ENCODE measurements around the gene MEIOC.
A peak's percentile ranks its signal among the peaks of the same experiment; 100 is the strongest.
"Not testable (repeated sequence)": the region's sequence is repeated elsewhere in the genome, so short reads cannot be mapped to it uniquely, and the experiment has no call there.

The MEIOC gene

DNA sequence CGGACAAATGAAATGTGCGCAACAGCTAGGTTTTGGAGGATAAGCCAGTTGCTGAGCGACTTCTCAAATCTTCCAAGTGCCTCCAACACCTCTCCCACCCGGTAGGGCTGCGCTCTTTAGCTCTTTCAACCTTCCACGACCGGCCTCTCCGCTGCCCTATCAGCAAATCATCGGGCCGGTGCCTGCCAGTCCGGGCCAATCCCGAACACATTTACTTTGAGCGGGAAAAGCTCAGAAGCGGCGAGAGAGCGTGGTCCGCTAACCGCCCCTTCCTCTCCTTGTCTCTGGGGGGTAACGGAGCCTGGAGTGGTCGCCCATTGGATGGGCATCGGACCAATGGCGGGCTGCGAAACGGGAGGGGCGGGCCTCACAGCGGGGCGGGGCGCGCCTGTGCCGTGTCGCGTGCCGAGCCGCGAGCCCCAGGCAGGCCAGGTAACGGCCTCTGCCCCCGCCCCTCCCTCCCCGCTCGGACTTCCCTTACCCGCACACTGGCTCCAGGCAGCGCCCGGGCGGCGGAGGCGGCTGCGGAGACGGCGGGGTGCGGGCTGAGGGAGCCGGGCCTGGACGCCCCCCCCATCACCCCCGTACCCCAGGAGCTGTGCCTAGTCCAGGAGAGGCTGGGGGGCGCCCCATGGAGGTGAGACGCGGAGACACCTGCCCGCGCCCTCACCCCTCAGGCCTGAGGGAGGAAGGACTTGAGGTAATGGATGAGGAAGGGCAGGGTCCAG, at the start of gene MEIOC:
TSS of gene MEIOC (plus strand) at position 486 of the 728 bp plus-strand sequence. CDS start at position 632, 146 bp downstream.
- peak; percentile 42 for DNase-seq

GRCh38 chr17:44606658-44607057, 49.6 kb upstream of the MEIOC start:
- no peak for DNase-seq

DNA sequence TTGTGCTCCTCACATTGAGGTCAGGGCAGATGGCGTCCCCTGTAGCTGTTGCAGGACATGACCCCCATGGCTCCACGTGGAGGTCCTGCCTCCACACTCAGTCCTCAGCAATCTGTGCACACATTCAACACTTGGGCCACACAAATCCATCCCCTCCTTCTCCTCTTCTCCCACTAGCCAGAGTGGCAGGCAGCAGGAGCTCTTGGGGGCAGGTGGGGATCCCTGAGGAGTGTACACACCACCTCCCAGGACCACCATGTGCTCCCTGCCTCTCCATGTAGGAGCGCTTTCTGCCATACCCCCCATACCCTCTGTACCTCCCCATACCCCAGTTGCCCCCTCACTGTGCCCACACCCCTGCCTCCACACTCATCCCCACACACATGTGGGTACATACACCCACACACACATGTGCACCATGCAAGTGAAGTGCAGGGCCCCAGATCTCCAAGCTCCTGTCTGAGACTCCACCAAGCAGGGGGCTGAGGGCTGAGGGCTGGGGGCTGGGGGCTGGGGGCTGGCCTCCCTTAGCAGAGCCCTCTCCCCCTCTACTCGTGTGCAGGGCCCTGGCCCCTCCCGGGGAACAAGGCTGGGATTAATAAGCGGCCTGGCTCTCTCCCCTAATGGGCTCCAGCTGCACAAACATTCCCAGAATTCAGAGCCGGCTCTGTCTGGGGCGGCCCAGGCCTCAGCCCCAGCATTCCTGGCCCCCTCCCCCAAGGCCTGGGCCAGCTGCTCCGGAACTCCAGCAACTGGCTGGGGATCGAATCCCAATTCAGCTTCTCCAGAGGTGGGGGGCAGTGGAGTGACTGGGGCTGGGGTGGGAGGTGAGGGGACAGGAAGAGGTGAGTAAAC, 48.2 kb upstream of the MEIOC start:
- peak; percentile 86 for DNase-seq

- no peak for DNase-seq
Measured at GRCh38 chr17:44608727-44609435, 47.4 kb upstream of the MEIOC start.

DNA sequence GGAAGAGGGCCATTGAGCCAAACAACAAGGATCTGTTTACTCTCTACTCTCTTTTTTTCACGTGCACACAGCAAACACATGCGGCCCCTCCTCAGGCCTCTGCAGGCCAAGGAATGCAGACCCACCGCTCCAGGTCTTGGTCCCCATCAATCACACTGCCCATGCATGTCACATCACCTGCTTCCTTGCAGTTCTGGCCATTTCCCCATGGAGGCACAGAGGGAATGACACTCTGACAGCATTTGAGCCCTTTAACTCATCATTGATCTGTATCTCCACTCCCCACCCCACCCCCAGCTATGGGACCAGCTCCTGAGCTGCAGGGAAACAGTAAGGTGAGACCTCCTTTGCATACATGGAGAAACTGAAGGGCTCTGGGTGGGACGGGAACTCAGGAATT, 45.9 kb upstream of the MEIOC start:
- no peak for DNase-seq

DNA sequence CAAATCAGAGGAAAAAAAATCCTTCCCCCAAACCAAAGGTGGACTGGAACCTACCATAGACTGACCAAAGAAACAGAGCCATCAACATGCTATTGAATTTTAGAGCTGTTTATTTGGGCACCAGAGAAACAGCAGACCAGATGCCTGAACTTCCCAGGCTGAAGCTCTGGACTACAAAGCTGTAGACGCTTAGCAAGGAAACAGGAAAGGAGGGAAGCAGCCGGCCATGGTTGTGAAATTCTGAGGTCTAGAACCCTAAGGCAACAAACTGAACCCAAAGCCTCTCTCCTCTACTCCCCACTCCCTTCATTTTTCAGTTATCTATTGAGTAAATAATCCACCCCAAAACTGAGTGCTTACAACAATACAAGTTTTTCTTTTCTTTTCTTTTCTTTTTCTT, 45.4 kb upstream of the MEIOC start:
- peak; percentile 20 for DNase-seq

- DNase-seq = no peak
Measured at GRCh38 chr17:44614862-44615261, 41.4 kb upstream of the MEIOC start.

GRCh38 chr17:44618652-44619051, 37.6 kb upstream of the MEIOC start:
- not testable (repeated sequence) for DNase-seq

DNA sequence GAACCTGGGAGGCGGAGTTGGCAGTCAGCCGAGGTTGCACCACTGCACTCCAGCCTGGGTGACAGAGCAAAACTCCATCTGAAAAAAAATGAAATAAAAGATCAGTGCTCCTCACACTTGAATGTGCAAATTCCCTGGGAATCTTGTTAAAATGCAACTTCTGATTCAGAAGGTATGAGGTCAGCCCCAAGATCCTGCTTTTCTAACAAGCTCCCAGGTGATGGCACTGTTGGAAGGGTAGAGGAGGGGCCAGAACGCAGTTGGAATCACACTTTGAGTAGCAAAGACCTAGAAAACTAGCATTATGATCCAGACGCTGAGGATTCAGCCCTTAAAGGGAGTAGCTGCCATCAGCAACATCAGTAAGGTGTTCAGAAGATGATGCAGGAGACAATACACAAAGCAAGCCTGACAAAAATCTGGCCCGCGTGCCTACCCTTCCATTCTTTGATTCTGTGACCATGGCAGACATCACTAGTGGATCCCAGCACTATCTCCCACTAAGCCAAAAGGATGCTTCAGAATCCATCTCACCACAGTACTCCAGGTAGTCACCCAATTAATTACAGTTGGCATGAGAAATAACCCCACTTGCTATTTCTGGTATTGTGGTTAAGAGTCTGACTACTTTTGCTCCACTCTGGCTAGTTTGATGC, 33.1 kb upstream of the MEIOC start:
- no peak for DNase-seq

- DNase-seq = no peak
Measured at GRCh38 chr17:44627513-44628242, 28.6 kb upstream of the MEIOC start.

GRCh38 chr17:44628243-44629188, 27.8 kb upstream of the MEIOC start:
- no peak for DNase-seq

- DNase-seq = no peak
Measured at GRCh38 chr17:44629314-44629713, 27.0 kb upstream of the MEIOC start.

DNA sequence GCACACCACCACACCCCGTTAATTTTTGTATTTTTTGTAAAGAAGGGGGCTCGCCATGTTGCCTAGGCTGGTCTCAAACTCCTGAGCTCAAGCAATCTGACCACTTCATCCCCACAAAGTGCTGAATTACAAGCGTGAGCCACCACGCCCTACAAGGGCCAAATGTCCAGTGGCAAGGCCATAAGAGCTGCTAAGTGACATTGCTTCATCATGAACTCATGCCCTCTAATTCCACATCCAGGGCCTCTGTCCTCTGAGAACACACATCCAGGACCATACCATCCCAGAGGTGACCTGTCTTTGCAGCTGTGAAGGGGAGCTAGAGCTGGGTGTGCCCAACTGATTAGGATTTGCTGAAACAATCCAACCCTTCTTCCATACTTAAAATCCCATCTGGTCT, 25.6 kb upstream of the MEIOC start:
- no peak for DNase-seq

- no peak for DNase-seq
Measured at GRCh38 chr17:44633998-44634397, 22.3 kb upstream of the MEIOC start.

- not testable (repeated sequence) for DNase-seq
Measured at GRCh38 chr17:44634401-44634800, 21.9 kb upstream of the MEIOC start.

DNA sequence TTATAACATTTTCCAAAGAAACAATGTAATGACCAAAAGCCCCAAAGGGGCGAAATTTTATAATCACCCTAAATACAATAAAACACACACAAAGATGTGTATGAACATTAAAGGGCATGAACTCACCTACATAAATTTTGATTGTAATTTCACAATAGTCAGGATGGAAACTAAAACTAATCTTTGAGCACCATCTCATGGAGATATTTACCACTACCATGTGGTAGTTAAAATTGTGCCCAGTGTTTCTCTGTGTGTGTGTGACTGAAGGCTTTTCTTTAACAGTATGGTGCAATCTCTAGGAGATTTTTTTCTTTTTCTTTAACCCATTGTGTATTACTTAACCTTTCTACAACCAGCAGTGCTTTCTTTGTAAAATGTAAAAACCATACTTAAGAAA, 19.7 kb upstream of the MEIOC start:
- DNase-seq = peak; percentile 63

DNA sequence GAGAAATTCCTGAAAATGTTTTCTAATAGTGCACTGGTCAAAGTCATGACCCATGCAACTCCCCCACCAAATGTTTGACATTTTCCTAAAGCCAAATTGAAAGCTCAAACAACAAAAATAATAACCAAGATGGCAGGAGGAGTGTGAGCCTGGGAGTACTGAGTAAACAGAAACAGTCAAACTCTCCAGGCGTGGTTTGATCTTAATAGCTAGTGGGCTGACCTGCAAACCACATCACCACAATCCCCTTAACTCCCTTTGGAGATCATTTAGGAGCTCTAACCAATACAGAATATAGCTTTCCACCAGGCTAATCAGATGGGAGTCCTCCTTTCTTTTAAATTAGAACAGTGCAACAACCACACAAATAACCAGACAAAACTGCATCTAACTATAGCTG, 19.2 kb upstream of the MEIOC start:
- DNase-seq = no peak

GRCh38 chr17:44642834-44643233, 13.4 kb upstream of the MEIOC start:
- DNase-seq = peak; percentile 37

- no peak for DNase-seq
Measured at GRCh38 chr17:44645341-44645740, 10.9 kb upstream of the MEIOC start.

DNA sequence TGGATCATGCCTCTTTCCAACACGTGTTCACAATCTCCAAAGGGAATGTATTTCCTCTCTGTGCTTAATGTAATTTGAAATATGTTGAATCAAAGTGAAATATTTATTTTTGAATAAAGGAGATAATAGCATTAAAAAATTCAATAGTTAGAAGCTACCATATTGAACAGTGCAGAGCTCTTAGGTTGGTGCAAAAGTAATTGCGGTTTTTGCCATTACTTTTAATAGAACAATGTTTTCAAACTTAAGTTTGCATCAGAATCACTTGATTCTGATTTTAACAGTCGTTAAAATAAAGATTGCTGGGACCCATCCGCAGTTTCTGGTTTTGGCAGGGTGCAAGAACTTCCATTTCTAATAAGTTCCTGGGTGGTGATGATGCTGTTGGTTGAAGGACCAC, 10.0 kb upstream of the MEIOC start:
- no peak for DNase-seq

- no peak for DNase-seq
Measured at GRCh38 chr17:44647736-44648135, 8.5 kb upstream of the MEIOC start.

Data from fibroblast of skin of right quadriceps (primary cell).